SK-N-MC (cell line): ENCODE data around the gene DDI1.

Source experiments
- EZH2 ChIP-seq: fragments of 200-600 bp; sonication (generic); IDR thresholded peaks from one replicate; pipeline ENCODE4 v1.6.1; 2017; ENCODE audit warnings: antibody characterized with exemption
- POLR2AphosphoS5 ChIP-seq: IDR thresholded peaks from 2 replicates; pipeline ENCODE4 v1.6.1; 2012; ENCODE audit warnings: mild to moderate bottlenecking, low read depth, low read length, borderline replicate concordance

DNA sequence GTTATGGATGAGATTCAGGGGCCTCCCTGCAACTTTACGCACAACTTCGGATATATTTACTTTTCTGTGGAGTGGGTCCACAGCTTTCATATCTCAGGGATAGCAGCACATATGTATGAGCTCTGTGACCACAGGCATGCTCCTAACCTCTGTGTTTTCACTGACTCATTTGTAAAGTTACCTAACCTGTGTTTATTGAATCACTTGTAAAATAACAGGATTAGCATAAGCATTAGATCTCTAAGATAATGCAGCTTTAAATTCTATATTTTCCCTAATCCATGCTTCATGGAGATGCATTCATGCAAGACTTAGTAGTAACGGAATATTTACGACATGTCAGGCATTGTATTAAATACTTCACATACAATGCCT is 47.9 kb upstream of the DDI1 start:
- TF ChIP-seq EZH2, result no peak
- TF ChIP-seq POLR2AphosphoS5, result no peak
